SK-N-SH treated with all-trans-retinoic acid at 6 μM for 48 hours (cell line): Measurements from ENCODE around the gene APLN.

Experiments
- ISL1 ChIP-seq: fragments of 250-450 bp; sonication (Bioruptor Pico); IDR thresholded peaks from 2 replicates; pipeline ENCODE4 v2.1.2; 2022; ENCODE audit warnings: mild to moderate bottlenecking, moderate library complexity
- RARB ChIP-seq: fragments of 250-450 bp; sonication (Bioruptor Pico); IDR thresholded peaks from 2 replicates; pipeline ENCODE4 v1.8.0; 2021; ENCODE audit warnings: mild to moderate bottlenecking, moderate library complexity
- SNAI2 ChIP-seq: fragments of 250-450 bp; sonication (Bioruptor Pico); IDR thresholded peaks from 2 replicates; pipeline ENCODE4 v1.5.0; 2020; ENCODE audit warnings: mild to moderate bottlenecking, moderate library complexity
- TCF4 ChIP-seq: fragments of 250-450 bp; sonication (Bioruptor Pico); IDR thresholded peaks from 2 replicates; pipeline ENCODE4 v1.8.0; 2021; ENCODE audit warnings: mild to moderate bottlenecking, moderate library complexity, borderline replicate concordance
- ZNF70 ChIP-seq: fragments of 450-650 bp; formaldehyde crosslinking; IDR thresholded peaks from 2 replicates; pipeline ENCODE4 v1.5.0; 2020; ENCODE audit warnings: mild to moderate bottlenecking, moderate library complexity
- TF ChIP-seq, protein P1 (sequence below): fragments of 250-450 bp; sonication (Bioruptor Pico); IDR thresholded peaks from 2 replicates; pipeline ENCODE4 v1.5.1; 2020; ENCODE audit warnings: low read depth, mild to moderate bottlenecking, moderate library complexity
- TF ChIP-seq, protein P2 (sequence below): fragments of 250-450 bp; sonication (Bioruptor Pico); IDR thresholded peaks from 2 replicates; pipeline ENCODE4 v1.8.0; 2021; ENCODE audit warnings: low read depth, mild to moderate bottlenecking, moderate library complexity, borderline replicate concordance

DNA sequence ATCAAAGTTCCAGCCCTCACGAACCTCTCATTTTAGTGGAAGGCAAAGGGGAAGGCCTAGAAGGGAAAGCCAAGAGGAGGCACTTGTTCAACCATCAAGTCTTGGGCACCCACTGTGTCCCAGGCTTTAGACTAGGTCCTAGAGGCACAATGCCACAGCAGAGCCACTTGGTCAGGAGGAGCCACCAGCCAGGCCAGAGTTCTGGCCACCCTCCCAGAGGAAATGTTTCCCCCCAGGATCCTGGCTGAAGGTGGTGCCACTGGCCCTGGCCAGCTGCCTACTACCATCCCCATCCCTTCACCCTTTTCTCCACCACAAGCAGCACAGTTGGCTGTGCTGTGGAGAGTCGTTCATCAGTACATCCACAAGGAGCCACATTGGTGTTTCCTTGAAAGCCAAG, 49.7 kb upstream of the APLN start:
- TF ChIP-seq TCF4 (CRISPR knock-in tag) (no peak), SNAI2 (CRISPR knock-in tag) (no peak), ISL1 (no peak), RARB (CRISPR knock-in tag) (no peak), ZNF70 (CRISPR knock-in tag) (no peak)
- TF ChIP-seq, protein P1, sequence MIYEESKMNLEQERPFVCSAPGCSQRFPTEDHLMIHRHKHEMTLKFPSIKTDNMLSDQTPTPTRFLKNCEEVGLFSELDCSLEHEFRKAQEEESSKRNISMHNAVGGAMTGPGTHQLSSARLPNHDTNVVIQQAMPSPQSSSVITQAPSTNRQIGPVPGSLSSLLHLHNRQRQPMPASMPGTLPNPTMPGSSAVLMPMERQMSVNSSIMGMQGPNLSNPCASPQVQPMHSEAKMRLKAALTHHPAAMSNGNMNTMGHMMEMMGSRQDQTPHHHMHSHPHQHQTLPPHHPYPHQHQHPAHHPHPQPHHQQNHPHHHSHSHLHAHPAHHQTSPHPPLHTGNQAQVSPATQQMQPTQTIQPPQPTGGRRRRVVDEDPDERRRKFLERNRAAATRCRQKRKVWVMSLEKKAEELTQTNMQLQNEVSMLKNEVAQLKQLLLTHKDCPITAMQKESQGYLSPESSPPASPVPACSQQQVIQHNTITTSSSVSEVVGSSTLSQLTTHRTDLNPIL (CRISPR knock-in tag) = no peak
- TF ChIP-seq, protein P2, sequence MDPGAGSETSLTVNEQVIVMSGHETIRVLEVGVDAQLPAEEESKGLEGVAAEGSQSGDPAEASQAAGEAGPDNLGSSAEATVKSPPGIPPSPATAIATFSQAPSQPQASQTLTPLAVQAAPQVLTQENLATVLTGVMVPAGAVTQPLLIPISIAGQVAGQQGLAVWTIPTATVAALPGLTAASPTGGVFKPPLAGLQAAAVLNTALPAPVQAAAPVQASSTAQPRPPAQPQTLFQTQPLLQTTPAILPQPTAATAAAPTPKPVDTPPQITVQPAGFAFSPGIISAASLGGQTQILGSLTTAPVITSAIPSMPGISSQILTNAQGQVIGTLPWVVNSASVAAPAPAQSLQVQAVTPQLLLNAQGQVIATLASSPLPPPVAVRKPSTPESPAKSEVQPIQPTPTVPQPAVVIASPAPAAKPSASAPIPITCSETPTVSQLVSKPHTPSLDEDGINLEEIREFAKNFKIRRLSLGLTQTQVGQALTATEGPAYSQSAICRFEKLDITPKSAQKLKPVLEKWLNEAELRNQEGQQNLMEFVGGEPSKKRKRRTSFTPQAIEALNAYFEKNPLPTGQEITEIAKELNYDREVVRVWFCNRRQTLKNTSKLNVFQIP = no peak
